ENCODE results near the gene TMEM270.

- TF ChIP-seq CTCF (IDR thresholded peaks at IDR 0.05): no peak
- no peak for TF ChIP-seq EP300 (IDR thresholded peaks at IDR 0.05)
Observed at GRCh38 chr7:73912223-73912622, 51.3 kb downstream of the TMEM270 start.
